NCI-H2171 treated with DMSO at 0.1 percent for 48 hours (cell line): ENCODE results near the gene CCBE1.
A peak's percentile ranks its signal among the peaks of the same experiment; 100 is the strongest.
"Not testable (repeated sequence)": the region's sequence is repeated elsewhere in the genome, so short reads cannot be mapped to it uniquely, and the experiment has no call there.

Experiments used
- DNase-seq: peaks from one replicate; lab custom pipeline; 2025; lab: John Stamatoyannopoulos, UW

Gene CCBE1

DNA sequence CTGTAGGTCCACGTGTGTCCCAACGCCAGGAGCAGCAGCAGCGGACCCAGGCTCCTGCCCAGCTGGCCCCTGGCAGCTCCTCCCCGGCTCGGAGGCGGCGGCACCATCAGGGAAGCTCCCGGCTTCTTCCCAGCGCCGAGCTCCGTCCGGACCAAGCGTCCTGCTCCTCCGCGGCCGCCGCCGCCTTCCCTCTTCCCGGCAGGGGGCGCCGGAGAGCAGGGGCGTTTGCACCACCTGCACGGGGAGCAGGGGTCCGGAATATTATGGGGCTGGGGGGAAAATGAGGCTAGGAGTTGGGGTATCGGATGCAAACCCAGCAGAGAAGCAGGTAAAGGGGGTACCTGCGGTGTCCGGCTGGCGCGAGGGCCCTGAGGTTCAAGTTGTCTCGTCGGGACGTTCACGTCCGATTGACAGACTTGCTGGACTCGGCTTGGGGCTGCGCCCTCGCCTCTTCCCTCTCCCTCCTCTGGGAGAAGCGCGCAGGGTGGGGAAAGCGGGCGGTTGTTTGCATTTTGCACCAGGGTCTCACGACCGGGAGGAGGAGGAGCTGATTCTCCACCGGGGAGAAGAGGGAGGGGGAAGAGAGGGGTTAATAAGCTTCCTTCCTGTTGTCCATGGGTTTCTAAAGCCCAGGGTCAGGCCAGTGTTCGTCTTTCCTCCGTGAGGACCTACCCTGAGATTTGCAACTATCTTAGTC lies at the start of gene CCBE1:
Gene CCBE1, minus strand, starts transcription at position 188 of the 697 bp plus-strand sequence.
- peak; percentile 72 for DNase-seq

DNA sequence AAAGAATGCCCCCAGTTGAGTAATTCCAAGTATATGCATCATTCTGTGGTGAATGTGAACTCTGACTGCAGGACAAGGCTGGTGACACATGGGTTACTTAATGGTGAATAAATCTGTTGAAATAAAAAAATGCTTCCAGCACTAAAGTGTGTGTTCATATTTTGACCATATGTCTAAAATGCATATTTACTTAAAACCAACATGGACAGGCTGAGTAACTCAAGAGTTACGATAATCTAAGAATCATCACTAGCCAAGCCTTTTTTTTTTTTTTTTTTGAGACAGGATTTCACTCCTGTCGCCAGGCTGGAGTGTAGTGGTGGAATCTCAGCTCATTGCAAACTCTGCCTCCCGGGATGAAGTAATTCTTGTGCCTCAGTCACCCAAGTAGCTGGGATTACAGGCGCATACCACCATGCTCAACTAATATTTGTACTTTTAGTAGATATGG lies 47.1 kb upstream of the CCBE1 start:
- no peak for DNase-seq

DNA sequence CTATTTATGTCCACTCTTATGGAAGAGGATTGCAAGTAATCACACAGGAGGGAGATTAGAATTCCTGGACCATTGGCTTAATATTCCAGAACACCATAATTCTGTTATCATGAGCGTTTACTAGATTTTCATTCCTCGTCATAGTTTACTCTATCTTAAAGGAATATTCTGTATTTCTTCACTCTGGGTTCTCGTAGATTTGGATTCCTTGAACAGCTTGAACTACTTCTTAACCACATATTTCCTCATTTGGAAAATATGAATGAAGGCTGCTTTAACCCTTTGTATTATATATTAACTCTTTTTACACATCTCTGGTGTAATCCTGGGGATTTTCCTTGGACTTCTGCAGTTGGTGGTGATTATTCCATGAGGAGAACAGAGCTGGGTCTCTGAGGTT lies 46.3 kb upstream of the CCBE1 start:
- no peak for DNase-seq

DNA sequence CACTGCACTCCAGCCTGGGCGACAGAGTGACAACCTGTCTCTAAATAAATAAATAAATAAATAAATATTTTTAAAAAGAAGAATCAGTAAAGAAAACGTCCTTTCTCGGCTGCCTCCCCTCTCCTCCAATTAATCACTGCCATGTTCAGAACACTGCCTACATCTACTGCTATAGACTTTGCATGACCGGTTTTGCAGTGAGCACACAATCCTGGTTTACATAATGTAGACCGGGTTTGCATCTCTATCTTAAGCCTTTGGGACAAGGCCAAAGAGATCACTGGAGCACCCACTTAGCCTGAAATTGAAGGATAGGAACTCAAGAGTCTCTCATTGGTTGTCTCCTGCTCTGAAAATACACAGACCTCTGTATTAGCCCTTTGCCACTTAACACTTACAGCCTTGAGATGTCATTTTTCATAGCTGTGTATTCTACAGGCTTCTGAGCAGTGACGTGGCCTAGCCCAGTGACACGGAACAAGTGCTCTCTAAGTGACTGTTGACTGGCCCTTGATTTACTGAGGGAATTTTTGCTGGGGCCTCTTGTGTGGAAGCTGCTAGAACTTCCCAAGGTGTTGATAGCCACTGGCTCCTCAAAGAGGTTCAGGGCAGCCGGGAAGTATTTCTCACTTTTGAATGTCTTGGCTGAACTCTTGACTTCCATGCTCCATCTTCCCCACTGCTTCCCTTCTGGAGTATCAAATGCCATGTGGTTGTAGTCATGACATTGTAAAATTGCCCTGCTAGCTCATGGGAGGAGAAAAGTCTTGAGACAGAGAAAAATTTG lies 45.3 kb upstream of the CCBE1 start:
- DNase-seq = no peak

DNA sequence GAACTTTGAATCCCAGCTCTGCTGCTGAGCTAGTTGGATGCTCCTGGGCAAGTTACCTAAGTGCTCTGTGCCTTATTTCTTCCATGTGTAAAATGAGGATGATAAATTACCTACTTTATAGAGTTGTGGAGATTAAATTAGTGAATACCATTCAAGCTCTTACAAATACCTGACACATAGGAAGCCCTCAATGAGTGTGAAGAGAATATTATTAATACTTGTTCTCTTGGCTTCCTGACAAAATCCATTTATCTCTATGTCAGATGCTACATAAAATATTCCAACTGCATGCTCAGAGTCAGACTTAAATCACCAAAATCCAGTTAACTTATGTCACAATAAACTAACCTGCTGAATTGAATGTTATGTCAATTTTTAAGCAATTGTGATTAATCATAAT lies 42.9 kb upstream of the CCBE1 start:
- no peak for DNase-seq

DNA sequence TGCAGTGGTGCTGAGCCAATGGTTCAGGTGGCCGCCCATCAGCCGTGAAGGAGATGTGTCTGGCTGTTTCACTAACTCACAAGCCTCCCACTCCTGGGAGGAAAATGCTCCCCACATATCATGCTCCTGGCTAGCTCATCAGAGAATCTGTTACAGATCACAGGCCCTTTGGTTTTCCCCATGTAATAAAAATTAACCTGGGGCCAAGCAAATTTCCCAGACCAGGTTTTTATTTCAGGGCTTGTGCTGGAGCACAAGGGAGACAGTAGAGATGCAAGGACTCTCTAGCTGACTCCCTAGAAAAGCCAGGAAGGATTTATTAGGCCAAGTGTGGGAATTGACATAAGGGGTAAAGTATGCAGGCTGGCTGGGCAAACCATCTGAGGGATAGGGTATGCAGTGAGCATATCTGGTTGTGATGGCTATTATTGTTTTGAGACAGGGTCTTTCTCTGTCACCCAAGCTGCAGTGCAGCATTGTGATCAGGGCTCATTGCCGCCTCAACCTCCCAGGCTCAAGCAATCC lies 40.6 kb upstream of the CCBE1 start:
- DNase-seq = no peak

DNA sequence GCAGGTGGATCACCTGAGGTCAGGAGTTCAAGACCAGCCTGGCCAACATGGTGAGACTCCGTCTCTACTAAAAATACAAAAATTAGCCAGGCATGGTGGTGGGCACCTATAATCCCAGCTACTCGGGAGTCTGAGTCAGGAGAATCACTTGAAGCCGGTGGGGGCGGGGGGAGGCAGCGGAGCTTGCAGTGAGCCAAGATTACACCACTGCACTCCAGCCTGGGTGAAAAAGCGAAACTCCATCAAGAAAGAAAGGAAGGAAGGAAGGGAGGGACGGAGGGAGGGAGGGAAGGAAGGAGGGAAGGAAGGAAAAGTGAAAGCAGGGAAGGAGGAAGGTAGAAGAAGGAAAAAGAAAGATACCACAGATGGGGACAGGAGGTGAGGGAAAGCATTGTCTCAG lies 40.1 kb upstream of the CCBE1 start:
- not testable (repeated sequence) for DNase-seq

DNA sequence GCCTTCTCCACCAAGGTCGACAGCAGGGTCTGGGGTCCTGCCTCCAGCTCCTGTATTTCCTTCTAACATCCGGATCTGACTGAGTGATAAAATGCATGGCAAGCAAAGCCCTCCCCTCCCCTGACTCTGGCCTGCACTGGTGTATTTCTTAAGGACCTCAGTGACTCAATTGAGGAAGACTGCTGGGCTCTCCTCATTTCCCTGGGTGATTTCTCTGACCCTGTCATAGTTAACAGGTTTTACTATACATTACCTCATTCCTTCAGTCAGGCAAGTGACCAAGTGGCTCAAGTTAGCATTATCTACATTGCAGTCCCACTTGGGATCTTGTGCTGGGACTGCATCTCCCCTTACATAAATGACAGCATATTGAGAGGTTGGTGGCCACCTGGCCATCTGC lies 38.8 kb upstream of the CCBE1 start:
- no peak for DNase-seq

DNA sequence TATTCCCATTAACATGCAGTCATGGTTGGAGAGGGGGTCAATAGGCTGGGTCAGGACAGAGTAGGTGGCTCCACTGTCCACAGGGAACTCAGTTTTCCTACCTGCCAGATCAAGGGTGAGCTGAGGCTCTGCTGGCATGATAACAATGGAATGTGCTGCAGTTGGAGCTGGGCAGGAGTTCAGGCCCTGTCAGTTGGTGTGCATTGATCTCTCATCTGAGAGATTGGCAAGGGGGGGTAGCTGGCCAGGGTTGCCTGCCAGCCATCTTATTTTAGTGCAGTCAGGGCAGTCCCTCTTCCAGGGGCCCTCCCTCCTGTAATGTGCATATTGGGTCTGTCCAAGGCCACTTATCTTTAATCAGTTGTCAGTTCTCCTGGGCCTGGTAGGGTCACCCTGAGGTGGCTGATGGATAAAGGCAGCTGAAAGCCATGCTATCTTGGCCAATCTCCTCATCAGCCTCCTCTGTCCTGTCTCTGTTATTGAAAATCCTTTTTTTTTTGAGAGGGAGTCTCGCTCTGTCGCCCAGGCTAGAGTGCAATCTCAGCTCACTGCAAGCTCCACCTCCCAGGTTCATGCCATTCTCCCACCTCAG lies 38.1 kb upstream of the CCBE1 start:
- DNase-seq = no peak

DNA sequence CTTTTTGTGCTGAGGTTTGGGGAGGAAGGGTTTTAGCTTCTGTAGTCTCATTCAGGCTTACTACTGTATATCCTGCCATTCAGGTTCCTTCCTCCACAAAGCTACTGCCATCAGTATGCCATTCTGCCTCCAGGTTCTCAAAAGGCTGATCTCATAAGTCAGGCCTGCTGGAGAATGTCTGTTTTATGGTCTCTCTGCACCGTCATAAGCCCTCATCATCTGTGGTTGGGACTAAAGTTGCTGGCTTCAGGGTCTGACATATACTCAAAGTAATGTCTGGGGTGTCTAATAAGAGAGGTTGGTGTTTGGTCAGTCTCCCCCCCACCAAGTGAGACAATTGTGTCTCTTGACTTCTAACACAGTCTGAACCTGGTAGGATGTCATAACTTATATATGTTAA lies 36.2 kb upstream of the CCBE1 start:
- DNase-seq = no peak

DNA sequence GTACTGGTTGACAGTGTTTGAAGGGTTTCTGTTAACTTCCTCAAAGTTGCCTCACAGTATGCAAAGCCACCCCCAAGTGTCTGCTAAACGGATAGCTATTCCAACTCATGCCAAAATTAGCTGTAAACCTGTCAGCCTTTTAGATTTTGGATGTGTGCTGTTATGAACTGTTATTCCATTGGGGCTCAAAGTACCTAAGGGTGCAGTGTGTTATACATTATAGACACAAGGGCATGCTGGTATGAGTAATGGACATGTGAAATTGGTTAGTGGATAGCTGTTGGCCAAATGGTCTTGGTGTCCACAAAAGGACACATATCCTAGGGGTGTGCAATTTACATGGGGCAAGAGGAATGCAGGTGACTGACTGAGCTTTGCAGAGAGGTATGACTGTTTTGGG lies 33.7 kb upstream of the CCBE1 start:
- no peak for DNase-seq

DNA sequence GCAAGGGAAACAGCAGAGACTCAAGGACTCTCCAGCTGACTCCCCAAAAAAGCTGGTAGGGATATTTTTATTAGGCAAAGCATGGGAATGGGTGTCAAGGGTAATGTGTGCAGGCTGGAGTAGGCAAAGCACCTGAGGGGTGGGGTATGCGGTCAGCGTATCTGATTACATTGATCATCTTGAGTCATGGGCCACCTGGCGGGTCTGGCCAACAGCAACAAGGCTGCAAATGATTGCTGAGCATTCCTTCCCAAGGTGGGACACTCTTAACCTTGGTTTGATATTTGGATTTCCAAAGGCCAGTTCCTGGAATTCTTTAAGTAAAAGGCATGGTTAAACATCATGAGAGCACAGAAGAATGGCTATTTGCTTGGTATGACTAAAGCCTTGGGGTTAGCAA lies 32.6 kb upstream of the CCBE1 start:
- no peak for DNase-seq

DNA sequence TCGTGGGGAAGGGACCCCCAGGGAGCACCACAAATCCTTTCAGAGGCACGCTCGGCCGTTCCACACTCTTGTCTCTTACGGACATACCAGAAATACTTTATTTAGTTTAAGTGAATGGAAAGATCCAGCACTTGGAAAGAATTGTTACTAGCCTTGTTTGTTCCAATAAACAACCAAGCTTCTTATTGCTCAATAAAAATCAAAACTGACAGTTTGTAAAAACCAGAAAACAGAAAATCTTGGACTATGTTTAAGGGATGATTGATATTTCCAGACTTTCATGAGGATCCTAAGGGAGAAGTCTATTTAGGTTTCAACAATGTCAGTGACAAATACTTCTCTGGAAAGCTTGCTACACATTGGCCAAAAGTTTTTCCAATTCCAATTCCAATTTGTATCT lies 31.6 kb upstream of the CCBE1 start:
- DNase-seq = no peak

DNA sequence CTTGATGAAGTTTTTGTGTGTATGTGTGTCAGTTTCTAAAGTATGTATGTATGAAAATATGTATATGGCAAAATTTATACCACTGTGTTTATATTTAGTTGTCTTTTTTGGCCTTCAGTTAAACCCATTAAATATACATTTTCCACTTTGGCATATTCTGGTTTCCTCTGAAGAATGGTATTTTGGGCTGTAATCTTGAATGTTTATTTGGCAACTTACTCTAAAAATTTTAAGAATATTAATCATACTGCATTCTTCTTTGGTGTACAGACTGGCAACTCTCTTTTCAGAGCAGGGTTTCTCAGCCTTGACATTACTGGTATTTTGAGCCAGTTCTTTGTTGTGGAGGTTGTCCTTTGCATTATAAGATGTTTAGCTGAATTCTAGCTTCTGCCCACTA lies 27.9 kb upstream of the CCBE1 start:
- no peak for DNase-seq

DNA sequence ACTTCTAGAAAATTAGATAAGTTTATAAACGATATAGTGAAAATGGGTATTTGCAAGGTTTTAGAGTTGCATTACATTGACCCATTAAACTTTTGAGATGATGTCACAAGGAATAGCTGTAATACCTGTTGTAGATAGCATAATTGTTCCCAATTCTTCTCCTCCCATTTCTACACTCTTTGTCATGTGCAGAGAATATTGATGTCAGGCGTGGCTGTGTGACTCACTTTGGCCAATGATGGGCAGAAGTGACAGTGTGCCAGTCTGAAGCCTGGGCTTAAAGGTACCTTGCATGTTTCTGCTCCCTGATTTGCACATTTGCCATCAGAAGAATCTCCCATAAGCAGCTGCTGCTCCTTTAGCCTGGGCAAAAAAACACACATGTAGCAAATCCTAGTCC lies 26.9 kb upstream of the CCBE1 start:
- DNase-seq = no peak

DNA sequence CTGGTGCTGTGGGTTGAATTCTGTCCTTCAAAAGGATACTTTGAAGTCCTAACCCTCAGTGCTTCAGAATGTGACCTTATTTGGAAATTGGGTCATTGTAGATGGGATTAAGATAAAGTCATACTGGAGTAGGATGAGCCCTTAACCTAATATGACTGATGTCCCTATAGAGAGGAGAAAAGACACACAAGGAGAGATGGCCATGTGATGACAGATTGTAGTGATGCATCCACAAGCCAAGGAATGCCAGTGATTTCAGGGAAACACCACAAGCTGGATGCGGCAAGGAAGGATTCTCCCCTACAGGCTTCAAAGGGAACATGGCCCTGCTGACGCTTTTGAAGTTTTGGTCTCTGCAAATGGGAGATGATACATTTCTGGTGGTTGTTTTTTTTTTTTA lies 24.7 kb upstream of the CCBE1 start:
- DNase-seq = no peak

DNA sequence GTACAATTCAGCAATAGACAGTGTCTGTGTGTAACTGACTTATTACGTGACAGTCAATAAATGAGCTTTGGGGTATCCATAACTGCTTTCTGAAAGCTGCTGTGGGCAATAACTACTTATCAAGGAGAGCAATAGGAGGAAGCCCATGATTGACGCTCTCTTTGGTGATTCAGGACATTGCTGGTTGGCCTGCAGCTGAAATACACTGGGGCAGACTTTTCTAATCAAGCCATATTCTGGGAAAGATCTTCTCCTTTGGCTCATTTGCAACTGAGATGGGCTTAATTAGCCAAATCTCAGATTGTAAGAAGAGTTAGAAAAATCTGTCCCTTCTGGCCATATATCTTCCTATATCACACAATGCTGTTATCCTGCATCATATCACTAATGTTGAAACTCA lies 24.0 kb upstream of the CCBE1 start:
- DNase-seq = no peak

DNA sequence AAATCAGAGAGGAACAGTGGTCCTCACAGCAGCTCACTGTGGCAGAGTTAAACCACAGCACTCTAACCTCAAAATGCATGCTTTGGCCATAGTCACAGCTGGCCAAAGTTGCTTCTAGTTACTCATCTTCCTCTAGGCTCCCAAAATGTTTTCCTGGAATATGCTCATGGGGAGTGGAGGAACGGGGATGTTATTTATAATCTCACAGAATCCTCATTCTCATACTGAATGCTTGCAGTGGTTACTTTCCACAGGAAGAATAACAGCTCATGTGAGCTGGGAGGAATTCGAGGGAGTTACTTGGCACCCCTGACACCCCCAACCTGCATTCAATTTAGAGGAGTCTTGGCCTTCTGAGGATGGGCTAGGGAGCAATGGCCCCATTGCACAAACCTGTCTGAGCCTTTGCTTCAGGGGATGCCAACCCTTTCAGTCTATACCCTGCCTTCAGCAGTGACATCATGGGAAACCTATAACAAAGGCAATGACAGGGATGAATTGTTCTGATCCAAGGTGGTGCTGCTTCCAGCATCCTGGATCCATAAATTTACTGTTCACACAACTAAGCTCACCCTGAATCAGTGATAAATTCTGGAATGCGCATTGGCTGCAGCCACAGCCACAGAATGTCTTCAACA lies 22.4 kb upstream of the CCBE1 start:
- no peak for DNase-seq

DNA sequence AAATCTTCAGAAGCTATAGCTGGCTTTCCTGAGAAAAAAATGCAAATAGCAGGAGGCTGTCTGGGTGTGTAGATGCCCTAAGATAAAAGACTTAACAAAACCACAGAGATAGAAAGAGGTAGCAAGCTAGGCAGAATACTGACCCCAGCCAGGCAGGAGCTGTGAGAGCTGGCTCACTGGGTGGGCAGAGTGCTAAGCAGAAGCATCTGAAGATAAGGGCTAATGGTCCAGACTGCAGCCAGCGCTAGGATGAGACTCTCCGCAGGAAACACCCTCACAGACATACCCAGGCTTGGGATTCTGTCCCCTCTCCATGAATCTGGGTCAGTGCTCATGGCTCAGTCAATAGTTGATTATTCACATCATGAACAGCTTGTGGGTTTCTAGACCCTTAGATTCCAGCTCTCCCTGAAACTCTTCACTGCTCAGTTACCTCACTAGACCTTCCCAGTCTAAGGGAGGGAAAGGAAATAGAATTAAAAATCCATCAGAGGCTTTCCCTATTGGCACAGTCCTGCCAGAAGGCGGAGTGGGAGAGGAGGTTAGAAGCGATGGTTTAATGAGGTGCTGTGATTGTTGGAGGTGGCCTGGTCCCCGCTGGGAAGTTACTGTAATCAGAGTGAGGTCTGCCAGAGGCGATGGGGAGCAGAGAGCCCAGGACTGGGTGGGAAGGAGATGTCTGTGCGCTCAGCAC lies 21.4 kb upstream of the CCBE1 start:
- no peak for DNase-seq

DNA sequence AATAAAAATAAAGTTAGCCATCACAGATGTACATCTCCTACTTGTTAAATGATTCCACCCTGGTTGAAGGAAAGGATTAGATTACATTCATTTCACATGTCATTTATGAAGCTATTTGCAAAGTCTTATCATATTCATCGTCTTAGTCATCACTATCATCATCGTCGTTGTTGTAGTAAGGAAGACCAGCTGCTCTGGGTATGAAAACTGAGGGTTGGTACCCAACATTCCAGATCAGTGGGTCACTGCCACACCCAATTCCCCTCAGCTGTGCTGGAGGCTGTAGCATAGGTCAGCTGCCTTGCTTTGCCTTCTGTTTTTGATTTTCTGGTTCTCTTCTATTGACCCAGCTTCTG lies 20.9 kb upstream of the CCBE1 start:
- DNase-seq = no peak

DNA sequence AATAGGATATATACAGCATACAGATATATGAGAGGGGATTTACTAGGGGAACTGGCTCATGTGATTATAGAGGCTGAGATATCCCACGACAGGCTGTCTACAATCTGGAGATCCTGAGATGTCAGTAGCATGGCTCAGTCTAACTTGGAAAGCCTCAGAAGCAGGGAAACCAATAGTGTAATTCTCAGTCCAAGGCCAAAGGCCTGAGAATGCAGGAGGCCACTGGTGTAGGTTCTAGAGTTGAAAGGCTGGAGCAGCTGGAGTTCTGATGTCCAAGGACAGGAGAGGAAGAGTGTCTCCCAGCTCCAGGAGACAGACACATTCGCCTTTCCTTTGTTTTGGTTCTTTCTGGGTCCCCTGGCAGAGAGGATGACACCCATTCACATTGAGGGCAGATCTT lies 20.1 kb upstream of the CCBE1 start:
- no peak for DNase-seq

DNA sequence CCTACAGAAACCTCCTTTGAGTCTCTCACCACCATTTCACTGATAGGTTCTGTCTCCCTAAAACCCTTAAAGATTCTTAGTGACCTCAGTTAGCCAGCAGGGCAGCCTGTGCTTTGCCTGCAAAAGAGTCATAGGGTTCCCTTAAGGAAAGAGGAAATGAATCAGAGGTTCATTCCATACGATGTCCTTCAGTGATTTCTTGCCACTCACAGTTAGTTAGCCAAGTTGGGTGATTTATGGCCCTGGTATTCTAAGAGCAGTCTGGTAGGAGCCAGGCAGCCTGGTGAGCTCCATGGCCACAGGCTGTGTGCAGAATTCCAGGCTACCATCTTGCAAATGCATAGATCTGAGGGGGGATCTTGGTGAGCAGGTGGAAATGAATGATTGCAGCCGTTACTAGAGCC lies 18.7 kb upstream of the CCBE1 start:
- DNase-seq = no peak
